Measurements from ENCODE around the gene PDK2. TPM values are rescaled to one million over a fixed set of nuclear protein-coding genes. Genes with fewer than 3 reads are reported as not detected.
A peak's percentile ranks its signal among the peaks of the same experiment; 100 is the strongest.

The PDK2 gene
- total RNA-seq, 1 donor from 2014 or later, result 44.9 TPM

GRCh38 chr17:50093807-50094206 lies 1.3 kb upstream of the PDK2 start:
- Mint-ChIP-seq H3K4me1 (ENCODE audit: unreplicated experiment) (peaks cover 9% of the 10 kb centered on the region), H3K4me3 (peak overlapping the region; percentile 91), H3K36me3 (no peaks in the 10 kb centered on the region), H3K27me3 (no peaks in the 10 kb centered on the region), H3K27ac (peak overlapping the region; percentile 82), H3K9me3 (no peaks in the 10 kb centered on the region)
- DNase-seq (ENCODE audit: extremely low spot score, unreplicated experiment), result no peak
- TF ChIP-seq CTCF (conservative IDR thresholded peaks at IDR 0.05), result no peak

DNA sequence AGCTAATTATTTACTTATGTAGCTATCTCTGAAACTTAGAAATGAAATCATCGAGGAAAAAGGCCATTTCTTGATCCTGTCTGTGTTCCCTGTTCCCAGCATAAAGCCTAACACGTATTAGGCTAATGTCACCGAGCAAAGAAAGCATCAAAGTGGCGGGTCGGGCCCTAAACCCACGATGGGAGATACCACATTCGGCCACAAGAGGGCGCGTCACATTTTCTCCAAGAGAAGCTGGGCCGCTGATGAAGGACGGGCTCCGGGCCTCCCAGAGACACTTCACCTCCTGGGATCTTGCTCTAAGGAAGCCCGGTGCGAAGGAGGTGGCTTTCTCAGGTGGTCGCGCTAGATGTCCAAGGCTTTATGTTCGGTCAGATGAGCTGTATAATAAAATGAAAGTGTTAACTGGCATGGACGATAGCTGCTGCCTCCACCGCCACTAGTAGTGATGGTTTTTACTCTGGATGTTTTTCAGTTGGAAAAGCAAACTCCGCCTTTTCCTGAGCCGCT lies 853 bp upstream of the PDK2 start:
- Mint-ChIP-seq H3K36me3 (no peaks in the 10 kb centered on the region), H3K9me3 (no peaks in the 10 kb centered on the region), H3K27ac (peak overlapping the region; percentile 82), H3K4me1 (ENCODE audit: unreplicated experiment) (peaks cover 9% of the 10 kb centered on the region), H3K4me3 (peak overlapping the region; percentile 91), H3K27me3 (no peaks in the 10 kb centered on the region)
- DNase-seq (ENCODE audit: extremely low spot score, unreplicated experiment), result peak; percentile 93
- peak; percentile 95 for TF ChIP-seq CTCF (conservative IDR thresholded peaks at IDR 0.05)

GRCh38 chr17:50095626-50096037 lies 481 bp downstream of the PDK2 start:
- TF ChIP-seq CTCF (conservative IDR thresholded peaks at IDR 0.05), result no peak
- Mint-ChIP-seq H3K27ac (peak overlapping the region; percentile 82), H3K4me1 (ENCODE audit: unreplicated experiment) (peaks cover 18% of the 10 kb centered on the region), H3K4me3 (peak overlapping the region; percentile 91), H3K27me3 (no peaks in the 10 kb centered on the region), H3K36me3 (no peaks in the 10 kb centered on the region), H3K9me3 (no peaks in the 10 kb centered on the region)
- DNase-seq (ENCODE audit: extremely low spot score, unreplicated experiment), result no peak

GRCh38 chr17:50096092-50096491 lies 941 bp downstream of the PDK2 start:
- no peak for TF ChIP-seq CTCF (conservative IDR thresholded peaks at IDR 0.05)
- Mint-ChIP-seq H3K9me3 (no peaks in the 10 kb centered on the region), H3K27ac (peak overlapping the region; percentile 82)

GRCh38 chr17:50096758-50097157 lies 1.6 kb downstream of the PDK2 start:
- Mint-ChIP-seq H3K27ac (no peak overlapping the region), H3K36me3 (no peaks in the 10 kb centered on the region), H3K27me3 (no peaks in the 10 kb centered on the region), H3K9me3 (no peaks in the 10 kb centered on the region), H3K4me1 (ENCODE audit: unreplicated experiment) (peaks cover 29% of the 10 kb centered on the region), H3K4me3 (peak overlapping the region; percentile 91)
- no peak for DNase-seq (ENCODE audit: extremely low spot score, unreplicated experiment)
- TF ChIP-seq CTCF (conservative IDR thresholded peaks at IDR 0.05), result no peak

More at GRCh38 chr17:50096092-50096491, 941 bp downstream of the PDK2 start:
- H3K4me1 Mint-ChIP-seq (ENCODE audit: unreplicated experiment), result peaks cover 23% of the 10 kb centered on the region
- H3K4me3 Mint-ChIP-seq, result peak overlapping the region; percentile 91
- H3K36me3 Mint-ChIP-seq, result no peaks in the 10 kb centered on the region
- H3K27me3 Mint-ChIP-seq, result no peaks in the 10 kb centered on the region
- no peak for DNase-seq (ENCODE audit: extremely low spot score, unreplicated experiment)

DNA sequence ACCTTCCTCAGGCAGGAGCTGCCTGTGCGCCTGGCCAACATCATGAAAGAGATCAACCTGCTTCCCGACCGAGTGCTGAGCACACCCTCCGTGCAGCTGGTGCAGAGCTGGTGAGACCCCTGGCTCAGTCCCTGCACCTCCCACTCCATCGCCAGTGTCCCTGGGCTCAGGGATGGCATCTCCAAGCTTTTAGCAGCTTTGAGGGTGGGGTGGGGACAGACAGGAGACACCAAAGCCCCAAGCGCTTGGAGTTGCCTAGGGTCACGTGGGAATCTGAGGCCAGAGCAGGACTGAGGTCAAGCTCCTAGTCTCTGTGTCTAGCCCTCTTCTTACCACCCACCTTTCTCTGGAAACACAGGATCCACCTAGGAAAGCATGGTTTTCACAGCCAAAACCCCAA lies 2.3 kb downstream of the PDK2 start:
- no peak overlapping the region for H3K27ac Mint-ChIP-seq
- H3K9me3 Mint-ChIP-seq, result no peaks in the 10 kb centered on the region

More for the DNA sequence above, 2.3 kb downstream of the PDK2 start:
- Mint-ChIP-seq H3K4me1 (ENCODE audit: unreplicated experiment) (peaks cover 32% of the 10 kb centered on the region), H3K36me3 (no peaks in the 10 kb centered on the region), H3K27me3 (no peaks in the 10 kb centered on the region), H3K4me3 (peak overlapping the region; percentile 57)
- TF ChIP-seq CTCF (conservative IDR thresholded peaks at IDR 0.05), result no peak
- no peak for DNase-seq (ENCODE audit: extremely low spot score, unreplicated experiment)

Measured in type B pancreatic cell (in vitro differentiated cells).